GM21367 (cell line): Measurements from ENCODE around the gene ETNK2.

Experiments used
- ATAC-seq: cut with Tn5 transposase; IDR thresholded peaks from one replicate; pipeline ENCODE4 v1.9.1; 2021; ENCODE audit not compliant: unreplicated experiment

ETNK2 gene

DNA sequence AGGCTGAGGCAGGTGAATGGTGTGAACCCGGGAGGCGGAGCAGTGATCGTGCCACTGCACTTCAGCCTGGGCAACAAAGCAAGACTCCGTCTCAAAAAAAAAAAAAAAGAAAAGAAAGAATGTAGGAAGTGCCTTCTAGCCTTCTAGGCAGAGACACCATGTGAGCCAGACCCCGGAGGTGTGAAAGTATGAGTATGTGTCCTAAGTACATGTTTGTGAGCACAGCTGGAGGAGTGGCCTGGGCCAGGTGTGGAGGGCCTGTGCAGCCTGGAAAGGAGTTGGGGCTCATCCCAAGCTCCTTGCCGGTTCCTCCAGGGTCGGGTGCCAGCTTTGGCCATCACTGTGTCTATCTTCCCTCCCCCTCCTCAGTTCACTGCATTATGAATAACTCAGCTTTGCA, 66.0 kb downstream of the ETNK2 start:
- no peak for ATAC-seq

DNA sequence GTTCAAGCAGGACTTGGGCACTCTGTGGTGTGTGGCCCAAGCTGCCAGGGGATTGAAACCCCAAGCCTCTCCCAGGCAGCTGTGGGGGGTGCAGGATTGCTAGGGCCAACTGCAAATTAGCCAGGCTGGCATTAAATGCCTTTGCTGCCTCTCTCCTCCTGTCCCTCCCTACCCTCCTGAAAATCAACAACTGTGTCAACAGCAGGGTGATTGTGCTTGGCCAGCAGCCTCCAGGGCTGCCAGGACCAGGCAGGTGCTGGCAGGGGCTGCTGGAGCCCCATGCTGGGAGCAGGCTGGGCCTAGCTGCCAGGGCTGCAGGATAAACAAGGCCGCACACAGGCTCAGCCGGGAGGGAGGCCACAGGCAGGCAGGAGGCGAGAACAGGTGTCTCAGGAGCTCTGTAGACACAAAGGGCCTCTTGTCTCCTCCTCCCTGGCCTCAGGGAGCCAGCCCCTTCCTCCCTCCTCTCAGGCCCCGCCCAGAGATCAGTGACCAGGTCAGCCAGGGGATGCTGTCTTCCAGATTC, 67.5 kb downstream of the ETNK2 start:
- no peak for ATAC-seq

DNA sequence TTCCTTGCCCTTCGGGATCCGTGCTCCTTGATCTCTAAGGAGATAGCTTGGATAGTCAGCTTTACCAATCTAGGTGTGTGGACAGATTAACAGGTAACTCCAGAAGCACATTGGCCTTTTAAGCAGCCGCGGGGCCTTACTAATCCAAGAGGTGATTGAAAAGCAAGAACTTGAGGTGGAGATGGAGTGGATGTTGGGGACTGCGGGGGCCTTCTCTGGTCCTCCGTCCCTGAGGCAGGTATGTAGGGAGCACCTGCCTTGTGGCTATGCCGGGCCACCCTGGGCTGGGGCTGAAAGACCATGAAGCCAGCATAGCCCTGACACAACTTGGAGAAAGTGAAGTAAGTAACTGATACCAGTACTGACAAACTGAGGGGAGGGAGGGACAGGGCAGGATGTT, 68.4 kb downstream of the ETNK2 start:
- no peak for ATAC-seq

DNA sequence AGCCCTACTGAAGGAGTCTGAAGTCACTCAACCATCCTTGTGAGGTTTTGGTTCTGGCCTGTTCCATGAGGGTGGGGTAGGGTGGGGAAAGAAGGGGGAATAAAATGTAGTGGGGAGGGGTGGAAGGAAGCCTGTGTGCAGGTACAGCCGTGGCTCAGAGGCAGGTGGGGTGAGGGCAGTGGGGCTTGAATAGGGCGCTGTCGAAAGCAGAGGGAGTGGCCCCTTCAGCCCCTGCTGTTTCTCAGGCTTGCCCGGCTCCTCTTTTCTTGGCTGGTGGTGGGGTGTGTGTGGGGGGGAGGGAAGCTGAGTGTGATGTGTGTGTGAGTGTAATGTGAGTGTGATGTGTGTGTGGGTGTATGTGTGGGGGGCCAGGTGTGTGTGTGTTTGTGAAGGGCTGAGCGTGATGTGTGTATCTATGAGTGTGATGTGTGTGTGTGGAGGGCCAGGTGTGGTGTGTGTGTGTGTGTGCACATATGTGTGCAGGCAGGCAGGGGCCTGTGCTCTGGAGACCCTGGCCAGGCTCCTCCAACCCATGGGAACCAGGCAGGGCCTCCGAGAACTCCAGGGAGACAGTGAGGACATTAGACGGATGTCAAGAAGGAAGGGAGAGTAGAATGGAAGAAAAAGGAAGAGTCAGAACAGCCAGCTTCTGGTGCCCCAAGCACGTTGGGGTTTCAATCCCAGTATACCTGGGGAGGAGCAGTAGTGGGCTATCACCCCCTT, 69.9 kb downstream of the ETNK2 start:
- ATAC-seq, result no peak

DNA sequence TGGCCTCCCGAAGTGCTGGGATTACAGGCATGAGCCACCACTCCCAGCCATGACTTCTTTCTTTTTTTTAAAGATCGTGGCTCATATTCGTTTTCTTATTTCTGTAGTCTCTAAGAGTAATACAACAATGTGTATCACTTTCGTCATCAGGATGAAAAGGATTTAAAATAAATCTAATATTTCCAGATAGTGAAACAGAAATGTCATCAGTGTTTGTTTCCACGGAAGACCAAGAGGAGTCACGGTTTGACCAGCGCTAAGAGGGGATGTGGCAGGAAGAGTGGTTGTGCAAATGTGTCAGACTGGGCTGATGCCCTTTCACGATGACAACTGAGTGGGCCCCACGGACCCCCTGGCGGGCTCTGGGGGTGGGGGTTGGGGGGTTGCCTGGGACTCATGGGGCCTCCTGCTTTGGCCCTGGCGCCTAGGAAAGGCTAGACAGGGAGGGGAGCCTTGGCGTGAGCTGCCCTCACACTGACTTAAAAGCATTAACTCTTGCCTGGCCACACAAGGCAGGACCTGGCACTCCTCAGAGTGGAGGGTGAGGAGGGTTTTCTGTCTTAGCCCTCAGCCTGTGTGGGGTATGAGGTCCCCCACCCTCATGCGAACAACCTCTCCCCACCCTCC, 70.6 kb downstream of the ETNK2 start:
- no peak for ATAC-seq
